Measurements from ENCODE around the gene EPOP.

The EPOP gene

GRCh38 chr17:38705523-38705802 is 30.7 kb upstream of the EPOP start:
- no peak for DNase-seq

DNA sequence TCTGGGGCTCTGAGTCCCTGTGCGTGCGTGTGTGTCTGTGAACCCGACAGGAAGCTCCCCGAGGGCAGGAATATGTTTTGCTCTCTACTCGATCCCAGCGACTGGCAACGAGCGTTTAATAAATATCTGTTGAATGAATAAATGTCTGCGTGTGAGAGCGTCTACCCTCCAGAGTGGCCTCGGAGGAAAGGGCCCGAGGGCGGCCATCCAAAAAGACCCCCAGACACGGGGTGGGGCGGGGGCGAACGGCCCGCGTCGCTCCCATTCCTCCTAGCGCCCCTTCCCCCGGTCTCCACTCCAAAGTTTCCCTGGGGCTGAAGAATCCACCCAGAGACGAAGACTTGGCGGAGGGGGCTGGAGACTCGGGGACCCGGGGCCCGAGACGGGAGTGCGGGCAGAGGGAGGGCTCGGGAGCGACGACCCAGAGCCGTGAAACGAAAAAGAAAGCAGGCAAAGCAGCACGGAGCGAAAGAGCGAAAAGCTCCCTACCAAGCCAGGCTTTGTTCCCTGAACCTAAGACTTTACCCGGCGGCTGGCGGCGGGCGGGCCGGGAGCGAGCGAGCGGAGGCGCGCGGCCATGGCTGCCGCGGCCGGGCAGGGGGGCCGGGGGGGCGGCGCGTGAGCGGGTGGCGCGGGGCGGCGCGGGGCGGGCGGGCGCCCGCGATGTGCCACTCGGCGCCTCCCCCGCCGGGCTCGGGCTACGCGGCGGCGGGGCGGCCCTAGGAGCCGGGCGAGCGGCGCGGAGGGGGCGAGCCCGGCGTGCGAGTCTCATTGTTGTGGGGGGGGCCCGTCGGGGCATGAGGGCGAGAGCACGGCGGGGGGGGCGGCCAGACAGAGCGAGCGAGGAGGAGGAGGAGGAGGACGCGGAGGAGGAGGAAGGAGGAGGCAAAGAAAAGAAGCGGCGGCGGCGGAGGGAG is 30.1 kb upstream of the EPOP start, which contains the start of gene MLLT6:
TSS of gene MLLT6 (plus strand) at position 668 of the 917 bp plus-strand sequence. CDS start 360 bp downstream, outside the sequence.
- DNase-seq = peak; percentile 73

GRCh38 chr17:38703742-38704605 is 29.2 kb upstream of the EPOP start:
- no peak for DNase-seq

GRCh38 chr17:38702916-38703741 is 28.4 kb upstream of the EPOP start:
- no peak for DNase-seq

DNA sequence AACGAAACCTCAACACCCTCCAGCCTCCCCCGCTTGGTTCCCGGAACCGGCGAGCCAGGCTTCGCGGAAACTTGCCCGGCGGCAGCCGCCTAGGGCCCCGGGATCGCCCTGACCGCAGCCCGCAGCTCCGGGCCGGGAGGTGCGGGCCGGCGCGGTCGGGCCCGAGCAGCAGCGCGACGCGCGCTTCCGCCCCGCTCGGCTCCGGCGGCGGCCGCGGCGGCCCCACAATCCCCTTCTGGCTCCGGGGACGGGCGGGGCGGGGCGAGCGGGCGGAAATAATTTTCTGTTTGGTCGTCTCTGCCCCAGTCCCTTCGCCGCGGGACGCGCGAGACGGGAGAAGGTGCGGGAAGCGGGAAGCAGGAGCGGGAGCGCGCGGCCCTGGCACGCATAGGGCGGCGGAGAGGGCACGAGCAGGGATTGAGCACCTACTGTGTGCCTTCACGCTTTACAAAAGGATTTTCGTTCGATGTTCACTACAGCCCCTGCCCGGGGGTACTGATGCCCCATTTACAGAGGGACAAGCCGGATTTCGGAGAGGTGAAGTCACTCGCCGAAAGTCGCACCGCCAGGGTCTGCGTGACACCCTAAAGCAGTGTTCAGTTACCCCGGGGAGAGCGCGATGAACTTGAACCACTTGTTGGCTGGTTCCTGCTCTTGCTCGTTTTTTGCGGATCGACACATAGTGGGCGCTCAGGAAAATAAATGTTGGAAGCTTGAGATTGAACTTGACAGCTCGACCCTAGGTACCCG is 27.6 kb upstream of the EPOP start:
- peak; percentile 86 for DNase-seq

- DNase-seq = no peak
These were observed 26.9 kb upstream of the EPOP start for GRCh38 chr17:38701504-38702165.

DNA sequence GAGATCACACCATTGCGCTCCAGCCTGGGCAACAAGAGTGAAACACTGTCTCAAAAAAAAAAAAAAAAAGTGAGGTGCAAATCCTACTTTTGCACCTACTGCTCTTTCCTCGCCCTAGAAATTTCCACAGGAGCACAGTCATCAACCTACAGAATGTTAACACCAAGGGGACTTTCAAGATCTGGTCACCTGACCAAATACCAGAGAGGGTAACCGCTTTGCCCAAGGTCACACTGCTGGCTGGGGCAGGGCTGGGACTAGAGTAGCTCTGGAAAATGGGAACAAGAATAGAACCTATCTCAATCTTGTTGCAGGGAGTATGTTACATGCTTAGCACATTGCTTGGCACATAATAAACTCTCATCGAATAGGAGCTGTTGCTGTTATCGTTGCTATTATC is 24.0 kb upstream of the EPOP start:
- DNase-seq = no peak

DNA sequence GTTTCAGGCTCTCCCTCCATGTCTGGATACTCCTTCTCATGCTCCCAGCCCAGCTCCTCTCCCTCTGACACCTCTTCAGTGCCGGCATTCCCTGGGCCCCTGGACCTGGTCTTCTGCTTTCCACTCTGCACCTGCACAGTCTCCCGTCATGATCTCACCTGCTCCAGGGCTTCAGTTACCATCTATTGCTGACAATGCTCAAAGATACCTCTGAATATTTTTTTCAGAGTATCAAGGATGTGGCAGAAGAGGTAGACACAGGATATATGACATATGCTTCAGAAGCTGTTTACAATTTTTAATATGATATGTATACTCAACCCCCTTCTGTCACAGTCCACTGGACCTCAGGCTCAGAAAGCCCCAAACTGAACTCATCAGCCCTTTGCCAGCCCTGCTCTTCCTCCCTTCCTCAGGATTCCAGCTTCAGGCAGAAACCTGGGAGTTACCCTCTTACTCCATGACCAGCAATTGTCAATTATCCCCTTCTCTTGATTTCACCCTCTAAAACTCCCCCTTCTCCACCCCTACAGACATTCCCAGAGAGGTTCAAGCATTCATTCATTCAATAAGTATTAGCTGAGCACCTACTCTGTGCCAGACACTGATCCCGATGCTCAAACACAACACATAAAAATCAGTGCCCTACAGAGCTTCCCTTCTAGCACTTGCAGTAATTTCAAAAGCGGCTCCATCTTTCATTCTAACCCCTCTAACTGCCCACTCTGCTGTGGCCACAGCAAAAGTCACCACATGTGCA is 22.5 kb upstream of the EPOP start:
- no peak for DNase-seq

GRCh38 chr17:38693700-38694329 is 19.1 kb upstream of the EPOP start:
- DNase-seq = no peak

GRCh38 chr17:38691154-38691553 is 16.4 kb upstream of the EPOP start:
- no peak for DNase-seq

GRCh38 chr17:38690386-38690785 is 15.6 kb upstream of the EPOP start:
- no peak for DNase-seq

DNA sequence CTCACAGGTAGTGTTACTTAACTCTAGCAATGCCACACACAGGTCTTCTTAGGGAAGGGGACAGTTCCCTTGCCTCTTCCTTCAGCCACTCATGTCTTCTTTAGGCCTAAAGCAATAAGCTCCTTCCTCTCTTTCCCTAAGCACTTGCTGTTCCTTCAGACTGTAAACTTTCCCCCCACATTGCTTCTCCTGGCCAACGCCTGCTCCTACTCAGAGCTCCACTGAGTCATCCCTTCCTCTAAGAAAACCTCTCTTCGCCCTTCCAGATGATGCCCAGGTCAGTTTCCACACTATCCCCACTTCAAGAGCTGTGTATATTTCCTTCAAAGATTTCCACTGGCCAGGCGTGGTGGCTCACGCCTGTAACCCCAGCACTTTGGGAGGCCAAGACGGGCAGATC is 12.5 kb upstream of the EPOP start:
- DNase-seq = no peak

DNA sequence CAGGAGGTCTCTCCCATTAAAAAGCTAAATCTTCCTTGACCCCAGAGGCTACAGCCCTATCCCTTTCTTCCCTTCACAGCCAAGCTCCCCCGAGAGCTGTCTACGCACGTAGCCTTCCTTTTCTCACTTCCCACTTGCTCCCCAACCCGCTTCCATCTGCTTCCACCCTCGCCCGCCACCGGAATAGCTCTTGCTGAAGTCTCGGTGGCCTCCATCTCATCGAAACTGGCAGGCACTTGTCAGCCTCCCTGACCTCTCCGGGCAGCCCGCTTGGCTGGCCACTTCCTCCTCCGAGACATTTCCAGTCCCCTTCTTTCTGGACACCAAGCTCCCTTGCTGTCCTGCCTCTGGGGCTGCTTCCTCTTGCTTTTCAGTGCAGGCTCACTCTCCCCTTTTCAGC is 10.7 kb upstream of the EPOP start:
- no peak for DNase-seq

DNA sequence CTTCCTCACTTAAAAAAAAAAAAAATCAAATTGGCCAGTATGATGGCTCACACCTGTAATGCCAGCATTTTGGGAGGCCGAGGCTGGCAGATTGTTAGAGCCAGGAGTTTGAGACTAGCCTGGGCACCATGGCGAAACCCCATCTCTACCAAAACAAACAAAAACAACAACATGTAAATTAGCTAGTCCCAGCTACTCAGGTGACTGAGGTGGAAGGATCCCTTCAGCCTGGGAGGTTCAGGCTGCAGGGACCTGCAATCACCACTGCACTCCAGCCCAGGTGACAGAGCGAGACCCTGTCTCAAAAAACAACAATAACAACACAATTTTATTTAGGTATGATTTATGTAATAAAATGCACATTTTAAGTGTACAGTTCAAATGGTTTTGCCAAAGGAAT is 6.3 kb upstream of the EPOP start:
- no peak for DNase-seq

GRCh38 chr17:38677819-38678218 is 3.1 kb upstream of the EPOP start:
- no peak for DNase-seq

- peak; percentile 37 for DNase-seq
These were observed 2.1 kb upstream of the EPOP start for GRCh38 chr17:38676706-38677504.

GRCh38 chr17:38674014-38674748 is 576 bp downstream of the EPOP start:
- no peak for DNase-seq

- no peak for DNase-seq
These were observed 1.1 kb downstream of the EPOP start for GRCh38 chr17:38673707-38674013.

Data from amniotic stem cell (primary cell).